IMR-90 (cell line): ENCODE measurements around the gene SDC3. TPM values are rescaled to one million over a fixed set of nuclear protein-coding genes. Genes with fewer than 3 reads are reported as not detected.

Experiments used
- ATAC-seq: fragments of 200-7000 bp; cut with Tn5 transposase; 2 replicates; pipeline ENCODE4 v1.9.1; 2020; ENCODE audit warnings: low read depth, mild to moderate bottlenecking, moderate library complexity
- BruUV-seq: library from RNA; stranded (reverse); fragments of 400-500 nt; replicated peaks from 2 replicates; lab custom pipeline; 2021; lab: Mats Ljungman, UMichigan
- CTCF ChIA-PET: fragments of 300-600 bp; formaldehyde crosslinking; extraction: SDS; loops from one replicate; lab custom pipeline; 2021; ENCODE audit warnings: antibody characterized with exemption; lab: Yijun Ruan, JAX
- POLR2A ChIA-PET: fragments of 300-600 bp; sonication (Branson Sonifier 250); formaldehyde crosslinking; loops from one replicate; lab custom pipeline; 2022; ENCODE audit warnings: antibody characterized with exemption; ENCODE audit not compliant: unreplicated experiment; lab: Charles Lee
- DNase-seq: peaks from one replicate; pipeline ENCODE4 v3.0.0; 2013
- H2AFZ ChIP-seq: replicated peaks from 2 replicates; pipeline ENCODE3; 2013; ENCODE audit warnings: low read length, mild to moderate bottlenecking; ENCODE audit not compliant: poor library complexity
- H2AK5ac ChIP-seq: 2 replicates; pipeline ENCODE4 v1.6.1; 2013; ENCODE audit warnings: low read depth, low read length, inconsistent platforms
- H2AK9ac ChIP-seq: replicated peaks from 2 replicates; pipeline ENCODE3; 2013; ENCODE audit warnings: mild to moderate bottlenecking, low read depth, low read length, moderate library complexity; ENCODE audit not compliant: poor library complexity
- H2BK120ac ChIP-seq: 2 replicates; pipeline ENCODE4 v1.6.1; 2013; ENCODE audit warnings: low read depth, low read length, inconsistent platforms
- H2BK15ac ChIP-seq: 3 replicates; pipeline ENCODE4 v1.6.1; 2013; ENCODE audit warnings: low read depth, low read length, inconsistent platforms
- H2BK20ac ChIP-seq: 2 replicates; pipeline ENCODE4 v1.6.1; 2013; ENCODE audit warnings: low read depth, mild to moderate bottlenecking, inconsistent platforms, low read length, moderate library complexity
- H2BK5ac ChIP-seq: 2 replicates; pipeline ENCODE4 v1.6.1; 2013; ENCODE audit warnings: mild to moderate bottlenecking, low read depth, low read length, inconsistent platforms; ENCODE audit not compliant: poor library complexity, severe bottlenecking
- H3K14ac ChIP-seq: replicated peaks from 2 replicates; pipeline ENCODE4 v1.6.1; 2013; ENCODE audit warnings: low read depth, low read length, inconsistent platforms
- H3K18ac ChIP-seq: 2 replicates; pipeline ENCODE4 v1.6.1; 2013; ENCODE audit warnings: low read depth, low read length, control low read depth
- H3K23ac ChIP-seq: 2 replicates; pipeline ENCODE4 v1.6.1; 2013; ENCODE audit warnings: low read depth, low read length, inconsistent platforms
- H3K27ac ChIP-seq: 2 replicates; pipeline ENCODE4 v1.5.1; 2013; ENCODE audit warnings: mild to moderate bottlenecking, control low read depth, low read length; ENCODE audit not compliant: insufficient read depth
- H3K27me3 ChIP-seq: 2 replicates; pipeline ENCODE4 v1.6.1; 2013; ENCODE audit warnings: low read length; ENCODE audit not compliant: control insufficient read depth, insufficient read depth
- H3K36me3 ChIP-seq: 2 replicates; pipeline ENCODE4 v1.6.1; 2013; ENCODE audit warnings: low read length, mixed read lengths; ENCODE audit not compliant: control insufficient read depth, insufficient read depth
- H3K4ac ChIP-seq: 2 replicates; pipeline ENCODE4 v1.6.1; 2013; ENCODE audit warnings: low read depth, low read length, inconsistent platforms
- H3K4me1 ChIP-seq: 2 replicates; pipeline ENCODE4 v1.6.1; 2013; ENCODE audit warnings: low read length, mixed read lengths; ENCODE audit not compliant: control insufficient read depth, insufficient read depth
- H3K4me2 ChIP-seq: 2 replicates; pipeline ENCODE4 v1.6.1; 2013; ENCODE audit warnings: low read depth, mild to moderate bottlenecking, control low read depth, low read length, moderate library complexity
- H3K4me3 ChIP-seq: 2 replicates; pipeline ENCODE4 v1.5.1; 2013; ENCODE audit warnings: low read depth, mild to moderate bottlenecking, control low read depth, low read length, moderate library complexity; ENCODE audit not compliant: insufficient read depth
- H3K56ac ChIP-seq: 2 replicates; pipeline ENCODE4 v1.6.1; 2013; ENCODE audit warnings: low read length, inconsistent platforms; ENCODE audit not compliant: insufficient read depth; ENCODE audit errors: extremely low read depth
- H3K79me1 ChIP-seq, 2 experiments: 2 replicates each; pipeline ENCODE4 v1.6.1; 2013; ENCODE audit warnings: low read length in 2 of 2, inconsistent platforms in 1 of 2, low read depth in 1 of 2
- H3K9ac ChIP-seq: 2 replicates; pipeline ENCODE4 v1.6.1; 2013; ENCODE audit warnings: low read depth, low read length, control low read depth
- H3K9me1 ChIP-seq: 2 replicates; pipeline ENCODE4 v1.6.1; 2013; ENCODE audit warnings: low read length, inconsistent platforms; ENCODE audit not compliant: insufficient read depth
- H3K9me3 ChIP-seq: 2 replicates; pipeline ENCODE4 v1.6.1; 2013; ENCODE audit warnings: low read length; ENCODE audit not compliant: control insufficient read depth, insufficient read depth
- H4K20me1 ChIP-seq: 2 replicates; pipeline ENCODE4 v1.6.1; 2013; ENCODE audit warnings: low read length, inconsistent platforms; ENCODE audit not compliant: insufficient read depth
- H4K5ac ChIP-seq: 2 replicates; pipeline ENCODE4 v1.6.1; 2013; ENCODE audit warnings: mild to moderate bottlenecking, low read depth, low read length, control low read depth
- H4K8ac ChIP-seq, 2 experiments: 2 replicates each; pipeline ENCODE4 v1.6.1; 2013; ENCODE audit warnings: low read depth in 2 of 2, low read length in 2 of 2, control low read depth in 1 of 2, inconsistent platforms in 1 of 2
- H4K91ac ChIP-seq: 2 replicates; pipeline ENCODE4 v1.6.1; 2013; ENCODE audit warnings: low read depth, low read length, inconsistent platforms; ENCODE audit not compliant: insufficient read depth
- NFE2L2 ChIP-seq: fragments of 150-350 bp; IDR thresholded peaks from 2 replicates; pipeline ENCODE4 v1.6.1; 2016; ENCODE audit warnings: low read depth, mild to moderate bottlenecking, low read length
- RAD21 ChIP-seq: IDR thresholded peaks from 2 replicates; pipeline ENCODE4 v1.6.1; 2012; ENCODE audit warnings: low read length, improper control_type of control experiment
- RCOR1 ChIP-seq: IDR thresholded peaks from 2 replicates; pipeline ENCODE4 v1.6.1; 2012; ENCODE audit warnings: mild to moderate bottlenecking, low read length, improper control_type of control experiment; ENCODE audit not compliant: insufficient replicate concordance
- SMC3 ChIP-seq: fragments of 150-350 bp; IDR thresholded peaks from 2 replicates; pipeline ENCODE4 v1.6.1; 2016; ENCODE audit warnings: low read depth, mild to moderate bottlenecking, antibody characterized with exemption, low read length, moderate library complexity
- USF2 ChIP-seq: fragments of 150-350 bp; IDR thresholded peaks from 2 replicates; pipeline ENCODE4 v1.6.1; 2017; ENCODE audit warnings: mild to moderate bottlenecking, antibody characterized with exemption, low read length, low read depth
- WGBS, 2 experiments: methylation state at CpG; one replicate each; pipeline versions ENCODE4 v1.1.5 to v1.1.7; 2013; ENCODE audit warnings: missing lambda C conversion rate in 2 of 2; ENCODE audit not compliant: insufficient read length in 1 of 2; ENCODE audit errors: extremely low coverage in 2 of 2; 5-methylcytosine and 5-hydroxymethylcytosine counted together
- dilution Hi-C: fragments of 300-500 bp; cut with HindIII; formaldehyde crosslinking; loops from one replicate; pipeline ENCODE4 v1.14.3; 2018; ENCODE audit warnings: low sequenced_read_pairs; ENCODE audit not compliant: unreplicated experiment
- in situ Hi-C: fragments of 300-500 bp; cut with MboI; formaldehyde crosslinking; loops from 3 replicates; pipeline ENCODE4 v1.14.3; 2019; ENCODE audit warnings: low sequenced_read_pairs, inconsistent platforms, mixed read lengths
- intact Hi-C: fragments of 100-400 bp; cut with micrococcal nuclease; formaldehyde crosslinking; loops from 2 replicates; pipeline ENCODE4 v1.10.0; 2022
- polyA plus RNA-seq, 3 experiments: library from polyadenylated mRNA; depleted of rRNA; stranded (reverse); fragments of >200 nt; gene quantifications; 2 replicates each; pipeline ENCODE4 v1.2.3, GENCODE V29; 2012; ENCODE audit warnings: low replicate concordance in 1 of 3
- total RNA-seq: library from RNA; depleted of rRNA; stranded (reverse); fragments of >200 nt; gene quantifications from 2 replicates; pipeline ENCODE4 v1.2.3, GENCODE V29; 2012

The SDC3 gene
- total and polyA plus RNA-seq, 2 of the 4 experiments (the other 2 are of a cell fraction): 13.1 to 71.5 TPM

GRCh38 chr1:30898031-30898815 is 10.3 kb downstream of the SDC3 start:
- Histone ChIP-seq H4K8ac (no peak overlapping the region), H2BK20ac (no peak overlapping the region), H3K18ac (no peak overlapping the region), H3K27ac (no peak overlapping the region), H2AK9ac (no peak overlapping the region), H3K23ac (no peak overlapping the region; the same call in 1 of the 2 replicates), H3K9me3 (no peaks in the 10 kb centered on the region), H3K27me3 (no peaks in the 10 kb centered on the region), H4K91ac (no peak overlapping the region), H3K4me2 (no peak overlapping the region), H3K9ac (no peak overlapping the region), H4K5ac (no peak overlapping the region), H2BK15ac (no peak overlapping the region), H3K9me1 (peaks cover 42% of the 10 kb centered on the region), H3K79me1 (peaks cover 57 to 94% of the 10 kb centered on the region in 2 experiments), H2BK120ac (no peak overlapping the region), H3K4me1 (peaks cover 46% of the 10 kb centered on the region), H4K20me1 (peaks cover 87% of the 10 kb centered on the region), H3K36me3 (0 out of 2 replicates have a peak, but pooled peaks cover 2% of the 10 kb centered on the region), H3K14ac (no peak overlapping the region), H3K56ac (no peak overlapping the region), H3K4me3 (no peak overlapping the region), H2AFZ (no peak overlapping the region), H3K4ac (no peak overlapping the region), H2BK5ac (no peak overlapping the region), H2AK5ac (no peak overlapping the region)
- dilution Hi-C loops (no loop called here), in situ Hi-C loops (no loop called here), intact Hi-C loops (no loop called here)
- no peak for ATAC-seq
- TF ChIP-seq RCOR1 (no peak), RAD21 (no peak), NFE2L2 (no peak), SMC3 (no peak), USF2 (no peak)
- POLR2A ChIA-PET: no interaction called here
- WGBS, 2 experiments: 94% methylated on average over 5 of the region's 10 CpGs; no CpG with 5 or more reads in 1 of the 2 experiments
- CTCF ChIA-PET: no interaction called here
- no TSS peak for BruUV-seq
- DNase-seq: no peak
